Activated CD4-positive, alpha-beta T cell treated with anti-CD3 and anti-CD28 coated beads for 24 hours (primary cell): Measurements from ENCODE around the gene SORCS2.

Experiments used
- DNase-seq, 2 donors: peaks; one replicate each; pipeline ENCODE4 v3.0.0-alpha.2; 2020; ENCODE audit warnings: low read depth in 2 of 2

Gene SORCS2

GRCh38 chr4:7415927-7416686, 223.8 kb downstream of the SORCS2 start:
- no peak for DNase-seq

GRCh38 chr4:7416745-7417432, 224.6 kb downstream of the SORCS2 start:
- DNase-seq, result no peak

GRCh38 chr4:7417639-7418038, 225.3 kb downstream of the SORCS2 start:
- no peak for DNase-seq

GRCh38 chr4:7418131-7418943, 226.0 kb downstream of the SORCS2 start:
- no peak for DNase-seq

GRCh38 chr4:7419961-7420660, 227.8 kb downstream of the SORCS2 start:
- no peak for DNase-seq

GRCh38 chr4:7420661-7421040, 228.3 kb downstream of the SORCS2 start:
- no peak for DNase-seq

- DNase-seq, result no peak
Observed at GRCh38 chr4:7421356-7422150, 229.2 kb downstream of the SORCS2 start.

GRCh38 chr4:7422151-7422897, 230.0 kb downstream of the SORCS2 start:
- DNase-seq, result no peak

GRCh38 chr4:7422898-7423180, 230.5 kb downstream of the SORCS2 start:
- no peak for DNase-seq

GRCh38 chr4:7423391-7423790, 231.1 kb downstream of the SORCS2 start:
- DNase-seq, result no peak

- DNase-seq, result no peak
Observed at GRCh38 chr4:7423801-7424552, 231.6 kb downstream of the SORCS2 start.

GRCh38 chr4:7424553-7425111, 232.3 kb downstream of the SORCS2 start:
- no peak for DNase-seq

GRCh38 chr4:7425124-7425523, 232.8 kb downstream of the SORCS2 start:
- no peak for DNase-seq

- no peak for DNase-seq
Observed at GRCh38 chr4:7425591-7426468, 233.5 kb downstream of the SORCS2 start.

GRCh38 chr4:7426525-7427171, 234.3 kb downstream of the SORCS2 start:
- DNase-seq, result no peak

- no peak for DNase-seq
Observed at GRCh38 chr4:7427361-7427760, 235.0 kb downstream of the SORCS2 start.

- DNase-seq, result no peak
Observed at GRCh38 chr4:7427831-7428260, 235.5 kb downstream of the SORCS2 start.
